Fibroblast of lung (primary cell): ENCODE results near the gene UBTD1.

Experiments used
- CTCF ChIP-seq, 2 donors: IDR thresholded peaks in 1 of 2; conservative IDR thresholded peaks in 1 of 2; 1 replicate in 1 of 2; 2 replicates in 1 of 2; pipeline ENCODE4 v1.5.1; 2011 to 2012; ENCODE audit warnings: low read length in 2 of 2, control low read depth in 1 of 2, inconsistent platforms in 1 of 2, low read depth in 1 of 2, mild to moderate bottlenecking in 1 of 2
- EZH2 ChIP-seq: IDR thresholded peaks from 2 replicates; pipeline ENCODE4 v1.5.1; 2012; ENCODE audit warnings: low read length, control low read depth, mild to moderate bottlenecking; ENCODE audit errors: missing control alignments

GRCh38 chr10:97550336-97551149 lies 51.8 kb downstream of the UBTD1 start:
- TF ChIP-seq CTCF (conservative IDR thresholded peaks at IDR 0.05 in 1 of 2, IDR thresholded peaks at IDR 0.05 in 1 of 2; ENCODE audit: low read depth in 1 of 2, low read length in 2 of 2): no peak
- no peak for TF ChIP-seq EZH2
